Epidermal melanocyte (primary cell): ENCODE results near the gene MUS81.

ENCODE experiments used
- DNase-seq: peaks from one replicate; pipeline ENCODE4 v3.0.0; 2011; ENCODE audit warnings: low spot score; ENCODE audit not compliant: insufficient read length

MUS81 gene

DNA sequence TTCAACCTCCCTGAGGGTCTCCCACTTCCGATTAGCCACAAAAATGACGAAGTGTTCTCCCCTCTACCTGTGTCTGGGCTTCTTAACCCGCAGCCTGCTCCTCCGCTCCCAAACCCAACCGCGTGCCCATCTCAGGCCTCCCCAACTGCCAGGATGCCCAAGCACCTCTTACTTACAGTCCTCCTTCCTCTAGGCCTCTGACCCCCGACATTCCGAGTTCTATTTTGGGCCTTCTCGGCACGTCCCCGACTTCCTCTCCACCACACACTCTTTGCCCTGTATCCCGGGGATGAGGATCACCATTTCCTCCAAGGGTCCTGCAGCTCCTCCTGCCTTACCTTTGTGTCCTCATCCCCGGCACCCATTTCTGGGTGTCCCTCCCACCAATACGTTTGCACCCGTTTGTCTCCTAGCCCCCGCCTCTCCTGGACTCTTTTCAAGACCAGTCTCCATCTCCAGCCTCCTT lies 388 bp upstream of the MUS81 start:
- no peak for DNase-seq

DNA sequence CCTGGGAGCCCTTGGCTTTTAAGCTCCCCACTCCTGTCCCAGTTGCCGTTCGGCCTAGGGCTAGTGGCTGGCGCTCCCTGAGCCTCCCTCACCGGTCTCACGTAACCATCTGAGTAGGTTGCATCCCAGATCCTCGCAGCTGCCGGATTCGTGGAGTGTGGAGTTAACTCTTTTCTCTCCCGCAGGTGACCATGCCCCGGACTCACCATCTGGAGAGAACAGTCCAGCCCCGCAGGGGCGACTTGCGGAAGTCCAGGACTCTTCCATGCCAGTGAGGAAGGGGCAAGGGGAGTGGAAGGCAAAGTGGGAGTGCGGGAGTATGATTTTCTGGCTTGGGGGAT lies 902 bp downstream of the MUS81 start:
- no peak for DNase-seq

DNA sequence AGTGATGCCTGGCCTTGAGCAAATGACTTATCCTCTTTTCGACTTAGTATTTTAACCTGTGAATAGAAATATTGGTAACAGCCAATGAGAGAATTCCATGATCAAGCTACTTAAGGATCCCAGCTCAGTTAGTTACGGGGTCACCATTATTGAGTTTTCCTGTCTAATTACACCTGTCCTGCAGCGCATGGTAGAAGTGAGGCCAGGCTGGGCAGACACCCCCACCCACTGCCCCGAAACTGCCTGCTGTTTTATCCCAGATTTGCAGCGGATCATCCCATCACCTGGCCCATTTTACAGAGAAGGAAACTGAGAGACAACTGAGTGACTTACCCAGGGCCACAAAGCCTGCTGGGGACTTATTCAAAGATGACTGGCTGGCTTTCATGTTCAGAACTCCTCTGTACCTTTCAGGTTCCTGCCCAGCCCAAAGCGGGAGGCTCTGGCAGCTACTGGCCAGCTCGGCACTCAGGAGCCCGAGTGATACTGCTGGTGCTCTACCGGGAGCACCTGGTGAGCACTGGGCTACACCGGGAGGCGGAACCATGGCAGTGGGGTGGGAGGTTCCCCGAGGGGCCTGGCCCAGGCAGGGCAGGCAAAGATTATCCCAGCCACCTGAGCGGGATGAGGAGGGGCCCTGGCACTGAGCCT lies 1.4 kb downstream of the MUS81 start:
- no peak for DNase-seq

DNA sequence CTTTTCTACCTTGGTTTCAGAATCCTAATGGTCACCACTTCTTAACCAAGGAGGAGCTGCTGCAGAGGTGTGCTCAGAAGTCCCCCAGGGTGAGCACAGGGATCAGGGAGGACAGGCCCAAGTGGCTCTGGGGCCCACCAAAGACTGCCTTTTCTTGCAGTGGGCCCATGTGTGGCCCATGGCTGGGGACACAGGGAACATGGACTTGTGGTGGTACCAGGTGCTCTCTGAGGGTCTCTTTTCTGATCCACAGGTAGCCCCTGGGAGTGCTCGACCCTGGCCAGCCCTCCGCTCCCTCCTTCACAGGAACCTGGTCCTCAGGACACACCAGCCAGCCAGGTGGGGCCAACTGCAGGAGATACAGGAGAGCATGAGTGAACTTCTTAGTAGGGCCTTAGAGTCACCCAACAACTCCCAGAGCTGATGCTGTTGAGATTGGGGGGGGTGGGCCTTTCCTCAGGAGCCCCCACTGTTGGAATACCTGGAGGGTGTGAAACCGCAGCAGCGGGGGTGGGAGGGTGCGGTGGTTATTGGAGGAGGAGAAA lies 2.0 kb downstream of the MUS81 start:
- no peak for DNase-seq

- DNase-seq = no peak
These were observed 3.0 kb downstream of the MUS81 start for GRCh38 chr11:65862941-65863888.

- no peak for DNase-seq
These were observed 3.9 kb downstream of the MUS81 start for GRCh38 chr11:65863889-65864705.

- DNase-seq = no peak
These were observed 4.7 kb downstream of the MUS81 start for GRCh38 chr11:65864706-65865471.

DNA sequence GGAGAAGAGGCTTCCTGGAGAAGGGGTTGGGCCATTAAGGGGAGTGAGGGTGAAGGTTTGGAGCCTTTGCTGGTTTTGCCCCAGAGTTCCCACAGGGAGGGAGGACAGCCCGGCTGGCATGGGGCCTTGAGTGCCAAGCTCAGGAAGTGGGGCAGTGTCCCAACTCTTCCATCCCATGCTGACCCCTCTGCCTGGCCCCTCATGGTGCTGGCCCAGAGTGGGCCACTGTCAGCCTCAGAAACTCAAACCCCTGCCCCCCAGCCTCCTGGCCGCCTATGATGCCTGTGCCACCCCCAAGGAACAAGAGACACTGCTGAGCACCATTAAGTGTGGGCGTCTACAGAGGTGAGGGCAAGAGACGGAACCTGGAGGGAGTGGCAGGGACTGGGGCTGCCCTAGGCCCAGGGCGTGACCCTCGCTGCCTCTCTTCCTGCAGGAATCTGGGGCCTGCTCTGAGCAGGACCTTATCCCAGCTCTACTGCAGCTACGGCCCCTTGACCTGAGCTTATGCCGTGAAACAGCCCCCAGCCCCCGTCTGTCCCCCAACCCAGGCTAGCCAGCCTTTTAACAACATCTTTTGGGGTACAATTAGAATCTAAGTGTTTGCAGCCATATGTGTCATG lies 5.4 kb downstream of the MUS81 start:
- DNase-seq = no peak

- no peak for DNase-seq
These were observed 6.5 kb downstream of the MUS81 start for GRCh38 chr11:65866509-65867283.

GRCh38 chr11:65867284-65868071 lies 7.2 kb downstream of the MUS81 start:
- DNase-seq = no peak

GRCh38 chr11:65868076-65868667 lies 7.9 kb downstream of the MUS81 start:
- no peak for DNase-seq

- no peak for DNase-seq
These were observed 8.7 kb downstream of the MUS81 start for GRCh38 chr11:65868907-65869306.

- no peak for DNase-seq
These were observed 9.5 kb downstream of the MUS81 start for GRCh38 chr11:65869643-65870306.

GRCh38 chr11:65870307-65870658 lies 10.1 kb downstream of the MUS81 start:
- no peak for DNase-seq

- DNase-seq = no peak
These were observed 10.8 kb downstream of the MUS81 start for GRCh38 chr11:65870706-65871681.

- DNase-seq = no peak
These were observed 11.7 kb downstream of the MUS81 start for GRCh38 chr11:65871811-65872548.
